Activated CD8-positive, alpha-beta memory T cell treated with anti-CD3 and anti-CD28 coated beads, Interleukin-2, amount 50 U/mL, for 4 hours (primary cell): Measurements from ENCODE around the gene NHLRC2.
"Not testable (repeated sequence)": the region's sequence is repeated elsewhere in the genome, so short reads cannot be mapped to it uniquely, and the experiment has no call there.

Source experiments
- DNase-seq: peaks from one replicate; pipeline ENCODE4 v3.0.0-alpha.2; 2020

NHLRC2 gene

DNA sequence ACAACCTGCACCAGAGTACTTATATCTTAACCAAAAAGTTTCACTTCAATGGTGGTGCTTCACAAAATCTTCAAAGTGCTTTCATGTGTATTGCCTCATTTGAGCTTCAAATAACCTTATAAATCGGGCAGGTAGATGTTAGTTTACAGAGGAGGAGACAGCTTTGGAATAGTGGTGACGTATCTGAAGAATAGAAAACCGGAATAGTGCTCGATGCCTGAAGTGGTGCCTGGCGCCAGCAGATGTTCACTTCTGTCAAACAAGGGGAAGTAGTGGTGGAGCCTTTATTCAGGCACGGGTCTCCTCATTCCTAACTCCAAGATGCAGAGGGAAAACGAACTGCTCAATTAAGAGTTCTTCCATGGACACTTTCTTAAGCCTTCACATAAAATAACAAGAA lies 58.1 kb downstream of the NHLRC2 start:
- no peak for DNase-seq

- no peak for DNase-seq
These were observed 60.5 kb downstream of the NHLRC2 start for GRCh38 chr10:113914956-113915355.

GRCh38 chr10:113915540-113915939 lies 61.1 kb downstream of the NHLRC2 start:
- DNase-seq: no peak

GRCh38 chr10:113916053-113916452 lies 61.6 kb downstream of the NHLRC2 start:
- DNase-seq: no peak

- no peak for DNase-seq
These were observed 63.2 kb downstream of the NHLRC2 start for GRCh38 chr10:113917636-113918035.

DNA sequence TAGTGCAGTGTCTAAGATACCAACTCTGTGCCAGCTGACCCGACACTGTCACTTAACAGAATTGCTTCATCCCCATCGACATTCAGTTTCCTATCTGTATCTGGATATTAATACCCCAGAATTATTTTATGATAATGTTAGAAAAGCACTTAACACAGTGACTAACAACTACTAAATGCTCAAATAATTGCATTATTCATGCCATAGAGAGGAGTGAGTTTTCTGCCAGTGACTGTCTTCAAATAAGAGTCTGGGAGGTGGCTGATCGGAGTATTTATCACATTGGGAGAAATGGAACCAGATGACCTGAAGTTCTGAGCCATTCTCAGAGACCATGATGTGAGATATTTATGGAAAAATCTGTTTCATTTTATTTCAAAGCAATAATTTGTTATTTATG lies 65.7 kb downstream of the NHLRC2 start:
- no peak for DNase-seq

DNA sequence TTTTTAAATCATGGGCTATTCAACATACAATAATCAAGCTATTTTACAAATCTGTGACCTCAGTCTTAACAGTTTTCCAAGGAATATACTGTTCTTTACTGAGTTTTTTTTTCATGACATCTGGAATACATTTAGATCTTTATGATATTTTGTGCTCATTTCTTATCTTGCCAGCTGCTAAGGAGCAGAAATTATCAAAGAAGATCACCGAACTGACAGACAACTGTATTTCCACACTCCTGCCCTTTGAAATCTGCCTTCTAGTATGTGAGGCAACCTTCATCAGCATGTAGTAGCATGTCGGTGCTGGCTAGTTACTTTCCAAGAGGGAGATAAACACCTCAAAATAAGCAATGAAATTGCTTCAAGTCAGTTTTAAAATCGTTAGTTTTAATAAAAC lies 66.4 kb downstream of the NHLRC2 start:
- no peak for DNase-seq

- DNase-seq: no peak
These were observed 67.3 kb downstream of the NHLRC2 start for GRCh38 chr10:113921561-113922370.

GRCh38 chr10:113922787-113923570 lies 68.5 kb downstream of the NHLRC2 start:
- DNase-seq: no peak

DNA sequence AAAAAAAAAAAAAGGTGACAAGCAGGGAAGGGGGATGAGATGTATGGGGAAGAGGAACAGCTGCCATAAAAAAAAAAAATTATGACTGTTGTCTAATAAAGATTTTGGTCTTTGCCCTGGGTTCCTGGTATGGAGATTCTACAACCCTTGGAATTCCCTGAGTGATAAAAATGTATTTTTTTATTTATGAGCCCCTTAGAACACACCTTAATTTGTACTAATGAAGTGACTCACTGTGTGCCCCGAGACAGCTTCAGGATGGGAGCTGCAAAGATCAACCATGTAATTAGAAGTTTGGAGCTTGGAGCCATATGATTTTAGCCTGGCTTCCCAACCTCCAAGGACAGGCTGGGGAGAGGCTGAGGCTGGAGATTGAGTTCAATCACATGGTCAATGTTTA lies 69.7 kb downstream of the NHLRC2 start:
- no peak for DNase-seq

DNA sequence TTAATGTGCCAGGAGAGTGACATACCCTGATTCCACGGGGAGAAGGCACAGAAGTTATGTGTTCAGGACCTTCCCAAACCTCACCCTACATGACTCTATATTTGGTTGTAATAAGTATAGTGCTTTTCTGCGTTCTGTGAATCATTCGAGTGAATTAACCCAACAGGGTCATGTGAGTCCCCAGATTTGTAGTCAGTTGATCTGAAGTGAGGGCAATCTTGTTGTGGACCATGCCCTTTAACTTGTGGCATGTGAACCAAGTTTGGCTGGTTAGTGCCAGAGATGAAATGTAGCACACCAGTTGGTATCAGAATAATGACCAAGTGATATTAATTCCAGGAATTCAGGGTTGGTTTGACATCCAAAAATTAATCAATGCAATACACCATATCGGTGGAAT lies 70.2 kb downstream of the NHLRC2 start:
- no peak for DNase-seq

GRCh38 chr10:113927440-113927839 lies 73.0 kb downstream of the NHLRC2 start:
- no peak for DNase-seq

DNA sequence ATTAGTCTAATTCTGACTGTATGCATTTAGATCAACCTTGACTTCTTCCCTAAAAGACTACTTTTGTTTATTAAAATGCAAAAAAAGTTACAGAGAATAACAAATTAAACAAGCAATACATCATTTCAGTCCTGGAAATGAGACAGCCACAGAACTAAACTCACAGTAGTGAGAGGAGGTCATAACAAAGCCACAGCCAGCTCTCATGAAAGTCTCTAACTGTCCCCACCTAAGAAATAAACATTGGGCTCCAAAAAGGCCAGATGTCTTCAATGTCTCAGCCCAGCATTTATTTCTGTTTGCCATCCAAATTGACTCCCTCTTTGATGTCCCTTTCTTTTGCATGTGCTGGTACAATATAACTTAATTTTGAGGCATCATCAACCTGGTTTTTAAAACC lies 74.4 kb downstream of the NHLRC2 start:
- DNase-seq: no peak

DNA sequence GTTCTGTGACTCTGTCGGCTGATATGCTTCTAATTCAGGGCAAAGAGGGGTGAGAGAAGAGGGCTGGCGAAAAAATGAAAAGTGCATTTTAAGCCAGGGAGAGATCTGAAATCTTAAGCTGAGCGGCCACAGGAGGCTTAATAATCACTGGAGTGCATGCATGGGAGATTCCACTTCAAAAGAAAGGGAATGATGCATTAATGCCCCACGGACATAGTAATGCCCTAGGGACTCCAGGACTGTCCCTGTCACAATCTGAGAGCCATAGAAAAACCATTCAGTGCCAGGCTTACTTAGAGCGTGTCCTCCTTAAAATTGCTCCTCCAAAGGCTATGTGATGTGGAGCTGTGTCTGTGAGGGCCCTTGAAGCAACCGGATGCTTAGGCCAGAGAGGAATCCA lies 75.1 kb downstream of the NHLRC2 start:
- no peak for DNase-seq

GRCh38 chr10:113930482-113931057 lies 76.1 kb downstream of the NHLRC2 start:
- no peak for DNase-seq

DNA sequence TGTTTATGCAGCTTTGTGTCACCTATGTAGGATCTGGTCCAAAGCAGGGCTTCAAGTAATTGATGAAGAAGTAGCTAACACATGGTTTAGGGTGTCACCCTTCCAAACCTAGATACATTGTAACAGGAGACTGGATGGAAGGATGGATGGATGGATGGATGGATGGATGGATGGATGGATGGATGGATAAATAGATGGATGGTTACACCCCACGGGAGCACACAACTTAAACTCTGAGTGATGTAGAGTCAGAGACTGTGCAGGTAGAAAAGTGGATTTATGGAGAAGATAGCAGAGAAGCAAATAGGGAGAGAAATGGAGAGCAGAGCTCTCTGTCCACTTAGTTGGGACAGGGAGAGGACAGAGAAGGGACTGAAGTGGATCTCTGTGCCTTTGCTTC lies 78.4 kb downstream of the NHLRC2 start:
- no peak for DNase-seq

GRCh38 chr10:113933894-113934532 lies 79.6 kb downstream of the NHLRC2 start:
- no peak for DNase-seq

GRCh38 chr10:113937258-113937657 lies 82.8 kb downstream of the NHLRC2 start:
- no peak for DNase-seq

DNA sequence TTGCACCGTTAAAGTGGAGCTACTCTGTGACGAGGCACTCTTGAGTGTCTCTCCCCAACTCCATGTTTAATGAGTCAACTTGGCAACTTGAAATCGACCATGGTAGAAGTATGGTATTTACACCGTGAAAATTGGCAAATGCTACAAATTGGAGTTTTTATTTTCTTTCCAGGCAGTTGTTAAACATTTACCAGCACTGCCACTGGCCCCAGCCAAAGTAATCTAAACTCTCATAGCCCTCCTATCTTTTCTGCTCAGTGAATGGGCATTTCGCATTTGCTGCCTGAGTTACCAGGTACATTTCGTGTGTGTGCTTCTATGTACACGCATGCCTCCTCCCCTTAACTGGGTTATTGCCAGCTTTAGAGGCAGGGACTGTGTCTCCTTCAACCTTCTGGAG lies 83.3 kb downstream of the NHLRC2 start:
- no peak for DNase-seq

GRCh38 chr10:113939212-113939860 lies 84.9 kb downstream of the NHLRC2 start:
- no peak for DNase-seq

GRCh38 chr10:113941140-113941539 lies 86.7 kb downstream of the NHLRC2 start:
- no peak for DNase-seq

GRCh38 chr10:113943196-113943595 lies 88.7 kb downstream of the NHLRC2 start:
- DNase-seq: not testable (repeated sequence)
